Endothelial cell of umbilical vein (primary cell): ENCODE data around the gene RRP1. TPM values are rescaled to one million over a fixed set of nuclear protein-coding genes. Genes with fewer than 3 reads are reported as not detected.

ENCODE experiments used
- BruUV-seq: library from RNA; stranded (reverse); fragments of 400-500 nt; replicated peaks from 2 replicates; lab custom pipeline; 2021; lab: Mats Ljungman, UMichigan
- CTCF ChIA-PET: fragments of 300-600, 350-600 bp; sonication (Branson Sonifier 250); formaldehyde crosslinking; loops from one replicate; lab custom pipeline; 2021; ENCODE audit warnings: antibody characterized with exemption, inconsistent platforms; lab: Charles Lee
- POLR2A ChIA-PET: fragments of 300-600, 350-600 bp; sonication (Branson Sonifier 250); formaldehyde crosslinking; loops from one replicate; lab custom pipeline; 2021; ENCODE audit warnings: antibody characterized with exemption, inconsistent platforms; lab: Charles Lee
- DNase-seq: peaks from one replicate; pipeline ENCODE4 v3.0.0-alpha.2; 2011; ENCODE audit warnings: low read depth, low spot score
- FAIRE-seq: peaks from 2 replicates; lab custom pipeline; 2011; peaks lifted over from hg19 to GRCh38; lab: Jason Lieb, UNC
- H2AFZ ChIP-seq: 2 replicates; pipeline ENCODE4 v1.6.0; 2012; ENCODE audit warnings: low read depth, low read length, control low read depth, inconsistent platforms
- H3K27ac ChIP-seq: 2 replicates; pipeline ENCODE4 v1.5.1; 2011; ENCODE audit warnings: low read depth, mild to moderate bottlenecking, control low read depth, low read length, moderate library complexity; ENCODE audit not compliant: insufficient read depth
- H3K27me3 ChIP-seq, 2 experiments: 2 replicates each; pipeline versions ENCODE4 v1.6.0 to v1.6.1; 2011; ENCODE audit warnings: low read length in 2 of 2, mixed read lengths in 1 of 2; ENCODE audit not compliant: control insufficient read depth in 2 of 2, insufficient read depth in 2 of 2
- H3K36me3 ChIP-seq, 2 experiments: 2 replicates in 1 of 2; 3 replicates in 1 of 2; pipeline ENCODE4 v1.5.1; 2011; ENCODE audit warnings: low read length in 2 of 2, mild to moderate bottlenecking in 1 of 2, moderate library complexity in 1 of 2; ENCODE audit not compliant: control insufficient read depth in 2 of 2, insufficient read depth in 2 of 2; ENCODE audit errors: extremely low read depth in 1 of 2
- H3K4me1 ChIP-seq: 3 replicates; pipeline ENCODE4 v1.5.1; 2011; ENCODE audit warnings: mild to moderate bottlenecking, low read length; ENCODE audit not compliant: control insufficient read depth, insufficient read depth; ENCODE audit errors: extremely low read depth
- H3K4me2 ChIP-seq: 2 replicates; pipeline ENCODE4 v1.6.1; 2011; ENCODE audit warnings: low read length, control low read depth, mixed read lengths; ENCODE audit not compliant: insufficient read depth
- H3K4me3 ChIP-seq, 3 experiments: fragments of 200-600 bp in 1 of 3; sonication (generic), shearing (Covaris generic) in 1 of 3; replicated peaks in 1 of 3; 2 replicates each; pipeline ENCODE4 v1.5.1; 2011 to 2016; ENCODE audit warnings: control low read depth in 3 of 3, low read length in 3 of 3, mild to moderate bottlenecking in 2 of 3, inconsistent platforms in 1 of 3, low read depth in 1 of 3, moderate library complexity in 1 of 3; ENCODE audit not compliant: insufficient read depth in 1 of 3
- H3K79me2 ChIP-seq: 2 replicates; pipeline ENCODE4 v1.6.0; 2012; ENCODE audit warnings: low read length, inconsistent platforms; ENCODE audit not compliant: control insufficient read depth, insufficient read depth
- H3K9ac ChIP-seq: replicated peaks from 2 replicates; pipeline ENCODE3; 2011; ENCODE audit warnings: low read length, control low read depth; ENCODE audit not compliant: insufficient read depth; ENCODE audit errors: extremely low read depth
- H3K9me1 ChIP-seq: replicated peaks from 3 replicates; pipeline ENCODE4 v1.6.0; 2011; ENCODE audit warnings: mild to moderate bottlenecking, low read length; ENCODE audit not compliant: control insufficient read depth, insufficient read depth; ENCODE audit errors: extremely low read depth
- H3K9me3 ChIP-seq: replicated peaks from 2 replicates; pipeline ENCODE4 v1.5.1; 2012; ENCODE audit warnings: low read length, inconsistent platforms; ENCODE audit not compliant: control insufficient read depth, insufficient read depth
- H4K20me1 ChIP-seq: replicated peaks from 2 replicates; pipeline ENCODE3; 2011; ENCODE audit warnings: mild to moderate bottlenecking, low read length; ENCODE audit not compliant: control insufficient read depth, insufficient read depth; ENCODE audit errors: extremely low read depth
- EZH2 ChIP-seq: IDR thresholded peaks from 2 replicates; pipeline ENCODE4 v1.6.1; 2012; ENCODE audit warnings: borderline replicate concordance, low read depth, mild to moderate bottlenecking, moderate library complexity, low read length, inconsistent platforms; ENCODE audit not compliant: severe bottlenecking
- FOS ChIP-seq: IDR thresholded peaks from 2 replicates; pipeline ENCODE4 v1.6.1; 2011; ENCODE audit warnings: mild to moderate bottlenecking, low read length, moderate library complexity, borderline replicate concordance; ENCODE audit not compliant: insufficient read depth
- GATA2 ChIP-seq: IDR thresholded peaks from 2 replicates; pipeline ENCODE4 v1.7.0; 2011; ENCODE audit warnings: low read depth, mild to moderate bottlenecking, moderate library complexity, mixed read lengths, low read length; ENCODE audit not compliant: insufficient read length, insufficient read depth
- JUN ChIP-seq: IDR thresholded peaks from 2 replicates; pipeline ENCODE4 v1.6.1; 2011; ENCODE audit warnings: borderline replicate concordance, low read depth; ENCODE audit not compliant: insufficient read length, insufficient read depth
- MAX ChIP-seq: IDR thresholded peaks from 2 replicates; pipeline ENCODE4 v1.6.1; 2011; ENCODE audit not compliant: insufficient read depth, insufficient read length
- MYC ChIP-seq: IDR thresholded peaks from one replicate; pipeline ENCODE4 v1.6.1; 2011; ENCODE audit warnings: mild to moderate bottlenecking, low read depth, low read length
- POLR2A ChIP-seq: IDR thresholded peaks from 2 replicates; pipeline ENCODE4 v1.6.1; 2012; ENCODE audit warnings: low read depth, mild to moderate bottlenecking, control low read depth, low read length
- POLR2AphosphoS5 ChIP-seq: IDR thresholded peaks from 2 replicates; pipeline ENCODE4 v1.6.1; 2012; ENCODE audit warnings: low read depth, mild to moderate bottlenecking, control low read depth, low read length, moderate library complexity; ENCODE audit not compliant: insufficient read depth
- dilution Hi-C: fragments of 300-500 bp; cut with MboI; formaldehyde crosslinking; loops from one replicate; pipeline ENCODE4 v1.15.0; 2019; ENCODE audit warnings: low sequenced_read_pairs; ENCODE audit not compliant: extremely low pct_ligation_motif_present
- intact Hi-C: fragments of 100-400 bp; cut with micrococcal nuclease; formaldehyde crosslinking; loops from one replicate; pipeline ENCODE4 v1.10.0; 2022
- polyA plus RNA-seq, 4 experiments: library from polyadenylated mRNA; depleted of rRNA in 3 of 4; stranded (reverse) in 3 of 4; unstranded in 1 of 4; fragments of >200 nt; gene quantifications; 2 replicates each; pipeline versions ENCODE4 v1.2.1 to v1.2.3, GENCODE V29; 2011 to 2012; ENCODE audit warnings: missing spikeins in 1 of 4
- total RNA-seq: library from RNA; stranded (reverse); gene quantifications from 2 replicates; pipeline ENCODE4 v1.2.3, GENCODE V29; 2021
- TF ChIP-seq, protein P1 (sequence below), 2 donors: IDR thresholded peaks; 1 replicate in 1 of 2; 2 replicates in 1 of 2; pipeline ENCODE4 v1.5.1; 2011; ENCODE audit warnings: low read length in 2 of 2, mild to moderate bottlenecking in 2 of 2, moderate library complexity in 2 of 2, control low read depth in 1 of 2, inconsistent platforms in 1 of 2, low read depth in 1 of 2; ENCODE audit not compliant: insufficient read depth in 1 of 2; ENCODE audit errors: extremely low read depth in 1 of 2

RRP1 gene
- total and polyA plus RNA-seq, 2 donors (not counting 3 experiments of a cell fraction or from before 2014, with no cell fraction given), result 15.2 to 36.3 TPM

- H3K4me2 ChIP-seq, result no peak overlapping the region
- peak overlapping the region; percentile 38 for H3K27ac ChIP-seq
- H3K9me1 ChIP-seq, result no peaks in the 10 kb centered on the region
- intact Hi-C loops (no loop called here), dilution Hi-C loops (no loop called here)
- no peaks in the 10 kb centered on the region for H4K20me1 ChIP-seq
- peaks cover 7% of the 10 kb centered on the region for H3K4me1 ChIP-seq
- no peaks in the 10 kb centered on the region for H3K79me2 ChIP-seq
- H3K9me3 ChIP-seq, result no peaks in the 10 kb centered on the region
- H3K27me3 ChIP-seq, result no peaks in the 10 kb centered on the region
- no peak for TF ChIP-seq MYC
- no peak for TF ChIP-seq POLR2AphosphoS5
- FAIRE-seq (peak; percentile 57), DNase-seq (peak; percentile 32)
- POLR2A ChIA-PET, result no interaction called here
- CTCF ChIA-PET, result interaction anchor here (0.9 kb wide), 1 partner anchor 22 kb away, joined by 3 read pairs; no protein-coding TSS in a partner anchor
- peak overlapping the region; percentile 77 for H2AFZ ChIP-seq
- peak overlapping the region; percentile 34 for H3K9ac ChIP-seq
- BruUV-seq, result TSS peak; percentile 5
- H3K36me3 ChIP-seq, result peaks cover 0 to 3% of the 10 kb centered on the region in 2 experiments
- no peak overlapping the region for H3K4me3 ChIP-seq
Observed at GRCh38 chr21:43767984-43768867, 21.2 kb upstream of the RRP1 start.

DNA sequence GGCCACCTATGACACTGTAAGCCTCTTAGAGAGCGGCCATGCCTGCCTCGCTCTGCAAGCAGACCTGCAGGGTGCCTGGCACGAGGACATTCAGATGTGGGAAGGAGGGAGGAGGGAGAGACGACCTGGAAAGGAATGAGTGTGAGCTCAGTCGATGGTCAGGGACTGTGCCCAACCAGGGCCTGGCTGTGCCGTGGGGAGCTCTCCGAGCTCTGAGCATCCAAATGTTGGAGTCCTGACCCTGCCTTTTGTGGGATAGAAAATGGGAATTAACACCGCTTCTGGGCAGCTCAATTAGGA lies 20.6 kb upstream of the RRP1 start:
- intact Hi-C loops, result no loop called here
- Histone ChIP-seq H3K4me3 (no peak overlapping the region), H3K4me2 (no peak overlapping the region), H3K36me3 (peaks cover 0 to 6% of the 10 kb centered on the region in 2 experiments), H3K4me1 (peaks cover 7% of the 10 kb centered on the region), H3K9me3 (no peaks in the 10 kb centered on the region), H4K20me1 (no peaks in the 10 kb centered on the region), H3K9me1 (no peaks in the 10 kb centered on the region), H3K79me2 (no peaks in the 10 kb centered on the region), H3K27ac (no peak overlapping the region), H3K27me3 (no peaks in the 10 kb centered on the region), H2AFZ (peak overlapping the region; percentile 77), H3K9ac (no peak overlapping the region)
- TF ChIP-seq FOS (no peak), MYC (no peak), EZH2 (no peak), JUN (no peak), POLR2AphosphoS5 (no peak), MAX (no peak), GATA2 (no peak), POLR2A (no peak)
- TF ChIP-seq, protein P1, sequence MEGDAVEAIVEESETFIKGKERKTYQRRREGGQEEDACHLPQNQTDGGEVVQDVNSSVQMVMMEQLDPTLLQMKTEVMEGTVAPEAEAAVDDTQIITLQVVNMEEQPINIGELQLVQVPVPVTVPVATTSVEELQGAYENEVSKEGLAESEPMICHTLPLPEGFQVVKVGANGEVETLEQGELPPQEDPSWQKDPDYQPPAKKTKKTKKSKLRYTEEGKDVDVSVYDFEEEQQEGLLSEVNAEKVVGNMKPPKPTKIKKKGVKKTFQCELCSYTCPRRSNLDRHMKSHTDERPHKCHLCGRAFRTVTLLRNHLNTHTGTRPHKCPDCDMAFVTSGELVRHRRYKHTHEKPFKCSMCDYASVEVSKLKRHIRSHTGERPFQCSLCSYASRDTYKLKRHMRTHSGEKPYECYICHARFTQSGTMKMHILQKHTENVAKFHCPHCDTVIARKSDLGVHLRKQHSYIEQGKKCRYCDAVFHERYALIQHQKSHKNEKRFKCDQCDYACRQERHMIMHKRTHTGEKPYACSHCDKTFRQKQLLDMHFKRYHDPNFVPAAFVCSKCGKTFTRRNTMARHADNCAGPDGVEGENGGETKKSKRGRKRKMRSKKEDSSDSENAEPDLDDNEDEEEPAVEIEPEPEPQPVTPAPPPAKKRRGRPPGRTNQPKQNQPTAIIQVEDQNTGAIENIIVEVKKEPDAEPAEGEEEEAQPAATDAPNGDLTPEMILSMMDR (IDR thresholded peaks at IDR 0.05; ENCODE audit: extremely low read depth in 1 of 2, insufficient read depth in 1 of 2, low read depth in 1 of 2, low read length in 2 of 2), result no peak
- FAIRE-seq (no peak), DNase-seq (no peak)
- POLR2A ChIA-PET, result no interaction called here
- CTCF ChIA-PET, result interaction anchor here (0.9 kb wide), 1 partner anchor 21 kb away, joined by 3 read pairs; no protein-coding TSS in a partner anchor
- BruUV-seq, result no TSS peak
- dilution Hi-C loops, result no loop called here
